DOHH2 (cell line): ENCODE data around the gene NEAT1.
"Not testable (repeated sequence)": the region's sequence is repeated elsewhere in the genome, so short reads cannot be mapped to it uniquely, and the experiment has no call there.

Experiments
- CTCF ChIP-seq: fragments of 200-600 bp; sonication (generic); IDR thresholded peaks from one replicate; pipeline ENCODE4 v1.5.1; 2014; ENCODE audit warnings: antibody characterized with exemption, mild to moderate bottlenecking, low read depth, low read length; ENCODE audit not compliant: poor library complexity, severe bottlenecking
- EZH2phosphoT487 ChIP-seq: fragments of 200-600 bp; sonication (generic); IDR thresholded peaks from 2 replicates; pipeline ENCODE4 v1.6.1; 2017; ENCODE audit warnings: borderline replicate concordance, mild to moderate bottlenecking, antibody characterized with exemption, low read length, moderate library complexity, mixed read lengths

GRCh38 chr11:65413077-65413664 is 9.4 kb upstream of the NEAT1 start:
- not testable (repeated sequence) for TF ChIP-seq CTCF, EZH2phosphoT487
